Embryonic facial prominence (tissue), 1 donor: ENCODE measurements around the gene UNG.
A peak's percentile ranks its signal among the peaks of the same experiment; 100 is the strongest.
"Not testable (repeated sequence)": the region's sequence is repeated elsewhere in the genome, so short reads cannot be mapped to it uniquely, and the experiment has no call there.

ENCODE experiments used
- DNase-seq: peaks from one replicate; pipeline ENCODE4 v3.0.0-alpha.2; 2016; ENCODE audit errors: extremely low spot score

UNG gene

DNA sequence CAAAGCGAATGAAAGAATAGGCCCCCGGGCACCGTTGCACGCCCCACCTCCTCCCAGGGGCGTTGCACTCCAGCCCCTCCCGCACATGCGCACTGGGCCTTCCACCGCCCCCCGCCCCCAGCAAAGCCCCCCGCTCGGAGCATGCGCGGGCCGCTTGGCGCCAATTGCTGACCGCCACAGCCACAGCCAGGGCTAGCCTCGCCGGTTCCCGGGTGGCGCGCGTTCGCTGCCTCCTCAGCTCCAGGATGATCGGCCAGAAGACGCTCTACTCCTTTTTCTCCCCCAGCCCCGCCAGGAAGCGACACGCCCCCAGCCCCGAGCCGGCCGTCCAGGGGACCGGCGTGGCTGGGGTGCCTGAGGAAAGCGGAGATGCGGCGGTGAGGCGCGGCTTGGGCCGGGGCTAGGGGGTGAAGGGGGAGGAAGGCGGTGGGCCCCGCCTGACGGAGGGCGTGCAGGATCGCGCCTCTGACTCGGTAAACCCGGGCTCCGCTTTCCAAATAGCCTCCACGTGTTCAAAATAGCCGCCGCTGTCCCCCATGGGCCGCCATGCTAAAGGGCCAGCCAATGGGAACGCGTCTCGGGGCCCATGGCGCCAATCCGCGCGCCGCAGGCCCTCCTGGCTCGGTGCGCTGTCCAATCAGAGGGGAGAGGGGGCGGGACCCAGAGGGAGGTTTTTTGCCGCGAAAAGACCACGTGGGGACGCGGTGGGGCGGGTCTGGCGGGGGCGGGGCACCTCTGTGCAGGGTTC lies at the start of gene UNG:
Gene UNG, plus strand, starts transcription at position 163 of the 748 bp plus-strand sequence. Its CDS starts 83 bp downstream, at position 246.
- peak; percentile 88 for DNase-seq

DNA sequence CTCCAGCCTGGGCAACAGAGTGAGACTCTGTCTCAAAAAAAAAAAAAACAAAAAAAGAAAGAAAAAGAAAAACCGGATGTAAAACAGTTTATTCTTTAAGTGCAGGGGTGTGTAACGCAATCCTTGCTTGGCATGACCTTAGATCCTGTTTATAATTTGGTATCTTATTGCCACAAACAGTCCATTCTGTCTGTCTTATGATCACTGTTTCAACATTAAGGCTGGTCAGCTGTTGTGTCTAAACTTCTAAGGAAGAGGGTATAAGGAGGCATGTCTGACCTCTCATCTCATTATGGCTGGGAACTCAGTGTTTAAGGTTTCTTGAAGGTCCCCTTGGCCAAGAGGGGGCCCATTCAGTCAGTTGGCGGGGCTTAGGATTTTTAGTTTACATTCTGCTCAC lies 48.7 kb upstream of the UNG start:
- not testable (repeated sequence) for DNase-seq

DNA sequence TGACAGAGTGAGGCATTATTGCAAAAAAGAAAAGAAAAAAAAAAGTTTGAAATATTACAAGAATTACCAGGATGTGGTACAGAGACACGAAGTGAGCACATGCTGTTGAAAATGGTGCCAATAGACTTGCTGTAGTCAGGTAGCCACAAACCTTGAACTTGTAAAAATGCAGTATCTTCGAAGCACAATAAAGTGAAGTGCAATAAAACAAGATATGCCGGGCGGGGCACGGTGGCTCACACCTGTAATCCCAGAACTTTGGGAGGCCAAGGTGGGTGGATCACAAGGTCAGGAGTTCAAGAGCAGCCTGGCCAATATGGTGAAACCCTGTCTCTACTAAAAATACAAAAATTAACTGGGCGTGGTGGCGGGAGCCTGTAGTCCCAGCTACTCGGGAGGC lies 47.6 kb upstream of the UNG start:
- not testable (repeated sequence) for DNase-seq

DNA sequence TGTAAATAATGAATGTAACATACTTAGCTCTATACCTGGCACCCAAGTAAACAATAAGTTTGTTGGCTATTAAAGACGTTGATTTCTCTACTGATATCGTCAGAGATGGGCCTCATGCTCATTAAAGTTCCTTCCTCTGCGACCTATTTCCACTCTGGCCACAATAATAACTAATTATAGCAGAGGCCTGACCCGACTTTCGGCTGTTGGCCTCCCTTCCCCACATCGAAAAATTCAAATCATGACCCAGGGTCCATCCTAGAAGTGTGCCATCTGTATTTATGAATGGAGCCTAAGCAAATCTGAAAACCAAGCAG lies 45.3 kb upstream of the UNG start:
- DNase-seq: no peak

DNA sequence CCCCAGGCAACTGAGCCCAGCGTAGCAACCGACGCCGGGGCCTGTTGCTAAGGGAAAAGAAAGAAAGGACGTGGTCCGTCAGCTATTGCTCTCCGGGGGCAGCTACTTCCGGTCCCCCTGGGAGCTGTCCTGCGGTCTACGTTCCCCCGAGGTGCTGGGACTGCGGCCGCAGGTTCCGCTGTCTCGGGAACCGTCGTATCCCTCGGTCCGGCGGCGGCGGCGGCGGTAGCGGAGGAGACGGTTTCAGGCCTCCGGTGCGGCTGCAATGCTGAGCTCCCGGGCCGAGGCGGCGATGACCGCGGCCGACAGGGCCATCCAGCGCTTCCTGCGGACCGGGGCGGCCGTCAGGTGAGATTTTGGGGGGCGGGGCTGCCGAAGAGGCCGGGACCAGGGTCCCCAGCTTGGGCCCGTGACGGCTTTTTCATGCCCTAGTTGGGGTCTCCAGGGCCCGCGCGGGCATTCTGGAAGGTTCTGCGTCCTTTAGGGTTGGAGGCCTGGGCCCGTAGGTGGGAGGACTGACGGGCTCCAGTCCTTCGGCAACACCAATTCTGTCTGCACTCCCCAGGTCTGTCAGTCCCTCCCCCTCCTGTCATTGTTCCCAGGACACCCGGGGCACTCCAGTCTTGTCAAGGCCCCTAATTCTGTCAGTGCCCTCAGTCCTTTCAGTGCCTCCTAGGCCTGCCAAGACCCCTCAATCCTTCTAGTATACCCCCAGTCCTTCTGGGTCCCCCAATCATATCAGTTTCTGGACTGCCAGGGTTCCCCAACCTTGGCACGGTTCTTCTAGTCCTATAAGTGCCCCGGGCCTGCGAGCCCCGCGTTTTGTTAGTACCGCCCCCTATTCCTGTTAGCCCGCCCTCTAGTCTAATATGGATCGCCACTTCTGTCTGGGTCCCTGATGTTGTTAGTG lies 44.7 kb upstream of the UNG start, which contains the start of gene USP30:
Gene USP30, plus strand, starts transcription at position 163 of the 910 bp plus-strand sequence. Its CDS starts 103 bp downstream, at position 266.
- DNase-seq: peak; percentile 84

DNA sequence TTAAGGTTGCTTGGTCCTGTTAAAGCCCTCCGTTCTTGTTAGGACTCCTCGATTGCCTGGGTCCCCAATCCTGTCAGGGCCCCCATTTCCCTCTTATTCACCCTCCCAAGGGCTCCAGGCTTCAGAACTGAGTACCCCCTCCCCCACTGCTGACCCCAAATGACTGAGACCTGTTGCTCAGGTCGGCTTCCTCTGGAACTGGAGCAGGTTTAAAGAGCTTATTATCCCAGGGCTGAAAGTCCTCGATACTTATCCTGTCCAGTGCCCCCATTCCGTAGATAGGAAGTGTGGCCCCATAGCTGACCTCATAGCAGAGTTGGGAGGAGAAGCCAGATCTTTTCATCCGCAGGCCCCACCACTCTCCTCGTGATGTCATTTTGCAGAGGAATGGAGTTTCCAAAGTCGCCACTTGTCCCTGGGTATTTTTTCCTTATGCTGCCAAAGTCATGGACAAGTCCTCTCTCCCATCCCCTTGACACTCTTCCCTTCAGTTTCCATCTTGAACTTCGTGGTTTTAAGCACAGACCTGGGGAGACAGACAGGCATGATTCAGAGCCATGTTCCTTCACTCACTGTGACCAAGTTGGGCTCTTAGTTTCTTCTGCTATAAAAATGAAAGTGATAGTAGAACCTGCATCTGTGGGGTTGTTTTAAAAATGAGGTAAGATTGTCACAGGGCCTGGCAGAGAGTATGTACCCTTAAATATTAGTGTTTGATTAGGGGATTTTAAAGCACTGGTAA lies 43.8 kb upstream of the UNG start:
- DNase-seq: no peak

DNA sequence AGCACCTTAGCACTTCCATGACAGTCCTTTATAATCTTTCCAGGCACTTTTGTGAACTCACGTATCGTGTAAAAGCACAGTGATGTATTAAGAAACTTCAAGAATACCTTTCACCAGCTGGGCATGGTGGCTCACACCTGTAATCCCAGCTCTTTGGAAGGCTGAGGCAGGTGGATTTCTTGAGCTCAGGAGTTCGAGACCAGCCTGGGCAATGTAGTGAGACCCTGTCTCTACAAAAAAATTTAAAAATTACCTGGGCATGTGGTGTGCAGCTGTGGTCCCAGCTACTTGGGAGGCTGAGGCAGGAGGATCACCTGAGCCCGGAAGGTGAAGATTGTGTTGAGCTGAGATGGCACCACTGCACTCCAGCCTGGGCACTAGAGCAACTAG lies 43.3 kb upstream of the UNG start:
- not testable (repeated sequence) for DNase-seq

DNA sequence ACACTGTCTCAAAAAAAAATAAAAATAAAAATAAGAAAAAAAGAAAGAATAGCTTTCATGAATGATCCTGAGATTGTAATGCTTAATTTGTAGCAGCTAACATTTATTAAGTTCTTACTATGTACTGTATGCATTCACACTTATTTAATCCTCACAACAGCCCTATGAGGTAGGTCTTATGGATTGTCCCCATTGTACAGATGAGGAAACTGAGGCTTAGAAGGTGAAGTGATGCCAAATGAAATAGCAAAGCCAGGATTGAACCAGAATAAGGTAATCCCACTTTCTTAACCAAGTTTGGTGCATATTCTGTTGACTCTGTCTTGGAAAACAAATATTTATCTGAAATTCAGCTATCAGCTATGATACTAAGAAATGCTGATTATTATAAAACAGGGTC lies 42.9 kb upstream of the UNG start:
- no peak for DNase-seq

DNA sequence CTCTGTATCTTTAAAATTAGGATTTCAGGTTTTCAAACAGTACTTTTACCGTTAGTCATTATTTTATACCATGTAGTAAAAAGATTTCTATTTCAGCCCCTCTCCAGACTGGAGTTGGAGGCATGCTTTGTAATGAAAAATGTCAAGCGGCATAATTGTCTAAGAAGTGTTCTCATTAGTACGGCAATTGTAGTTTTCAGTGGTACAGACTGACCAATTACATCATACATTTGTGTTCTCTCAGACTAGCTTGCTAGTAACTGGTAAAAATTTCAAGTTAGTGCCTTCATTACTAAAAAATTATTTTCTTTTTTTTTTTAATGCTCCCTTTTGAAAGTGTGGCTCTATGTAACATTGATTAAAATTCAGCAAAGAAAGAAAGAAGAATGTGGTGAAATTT lies 40.5 kb upstream of the UNG start:
- no peak for DNase-seq

DNA sequence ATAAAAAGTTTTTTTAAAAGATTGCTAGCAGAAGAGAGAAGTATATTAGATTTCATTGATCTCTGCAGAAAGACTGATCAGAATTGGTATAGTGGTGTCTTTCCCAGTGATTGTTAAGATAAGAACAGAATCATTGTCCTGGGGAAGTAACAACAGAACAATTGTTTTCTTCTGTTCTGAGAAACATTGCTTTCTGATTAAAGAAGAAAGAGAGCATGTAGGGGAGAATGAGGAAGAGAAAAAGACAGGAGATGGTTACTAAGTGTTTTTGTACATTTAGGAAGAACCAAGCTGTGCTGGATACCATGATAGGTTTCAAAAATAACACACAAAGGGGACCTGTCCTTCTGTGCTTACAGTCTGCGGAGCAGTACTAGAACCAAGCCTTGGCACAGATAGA lies 40.0 kb upstream of the UNG start:
- DNase-seq: no peak

DNA sequence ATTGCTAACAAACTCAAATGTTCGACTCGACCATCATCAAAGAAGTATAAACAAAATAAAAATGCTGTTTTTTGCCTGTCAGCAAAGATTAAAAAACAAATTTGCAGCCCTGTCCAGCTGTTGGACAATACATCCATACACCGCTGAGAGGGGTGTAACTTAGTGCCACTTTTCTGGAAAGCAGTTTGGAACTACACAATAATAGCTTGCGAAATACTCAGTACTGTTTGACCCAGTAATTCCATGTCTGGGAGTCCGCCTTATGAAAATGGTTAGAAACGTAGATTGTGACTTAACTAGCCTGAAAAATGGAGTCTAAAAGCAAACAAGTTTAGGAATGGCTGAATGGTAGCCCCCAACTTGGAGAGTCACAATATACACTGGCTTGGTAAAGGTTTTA lies 38.6 kb upstream of the UNG start:
- DNase-seq: no peak

DNA sequence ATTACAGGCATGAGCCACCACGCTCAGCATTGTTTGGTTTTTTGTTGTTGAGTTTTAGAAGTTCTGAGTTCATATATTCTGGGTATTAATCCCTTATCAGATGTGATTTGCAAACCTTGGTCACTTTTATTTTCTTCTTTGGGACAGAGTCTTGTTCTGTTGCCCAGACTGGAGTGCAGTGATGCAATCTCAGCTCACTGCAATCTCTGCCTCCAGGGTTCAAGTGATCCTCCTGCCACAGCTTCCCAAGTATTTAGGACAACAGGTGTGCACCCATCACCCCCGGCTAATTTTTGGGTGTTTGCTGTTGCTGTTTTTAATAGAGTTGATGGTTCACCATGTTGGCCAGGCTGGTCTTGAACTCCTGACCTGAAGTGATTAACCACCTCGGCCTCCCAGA lies 33.3 kb upstream of the UNG start:
- DNase-seq: no peak

DNA sequence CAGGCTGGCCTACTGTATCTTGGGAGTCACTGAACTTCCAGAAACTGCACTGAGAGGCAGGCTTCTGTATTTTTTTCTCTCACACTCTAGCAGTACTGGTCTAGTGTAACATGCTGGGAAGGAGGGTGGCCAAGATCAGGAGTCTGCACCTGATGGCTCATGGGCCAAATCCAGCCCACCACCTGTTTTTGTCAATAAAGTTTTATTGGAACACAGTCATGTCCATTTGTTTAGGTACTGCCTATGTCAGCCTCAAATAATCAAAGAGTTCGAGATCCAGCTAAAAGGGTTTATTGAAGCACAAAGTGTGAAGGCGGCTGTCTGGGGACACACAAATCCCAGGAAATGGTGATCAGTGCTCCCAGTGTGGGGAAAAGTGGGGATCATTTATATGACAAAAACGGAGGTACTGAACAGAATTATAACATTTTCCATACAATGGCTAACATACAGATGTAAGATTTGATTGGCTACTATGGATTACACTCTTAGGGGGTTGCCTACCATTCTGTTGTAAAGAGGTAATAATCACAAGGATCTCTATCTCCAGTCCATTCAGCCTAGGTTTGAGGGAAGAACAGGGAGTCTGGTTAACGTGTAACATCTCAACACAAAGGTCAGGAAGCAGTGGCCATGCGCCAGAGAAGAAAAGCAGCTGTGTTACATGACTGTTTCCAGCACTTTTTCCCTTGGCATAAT lies 32.1 kb upstream of the UNG start:
- DNase-seq: no peak

DNA sequence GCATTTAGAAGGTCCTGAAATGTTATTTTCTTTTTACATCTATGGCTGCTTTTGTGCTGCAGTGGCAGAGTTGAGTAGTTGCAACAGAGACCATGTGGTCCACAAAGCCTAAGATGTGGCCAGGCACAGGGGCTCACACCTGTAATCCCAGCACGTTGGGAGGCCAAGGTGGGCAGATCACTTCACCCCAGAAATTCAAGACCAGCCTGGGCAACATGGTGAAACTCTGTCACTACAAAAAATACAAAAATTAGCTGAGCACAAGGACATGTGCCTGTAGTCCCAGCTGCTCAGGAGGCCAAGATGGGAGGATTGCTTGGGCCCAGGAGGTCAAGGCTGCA lies 31.6 kb upstream of the UNG start:
- DNase-seq: no peak

DNA sequence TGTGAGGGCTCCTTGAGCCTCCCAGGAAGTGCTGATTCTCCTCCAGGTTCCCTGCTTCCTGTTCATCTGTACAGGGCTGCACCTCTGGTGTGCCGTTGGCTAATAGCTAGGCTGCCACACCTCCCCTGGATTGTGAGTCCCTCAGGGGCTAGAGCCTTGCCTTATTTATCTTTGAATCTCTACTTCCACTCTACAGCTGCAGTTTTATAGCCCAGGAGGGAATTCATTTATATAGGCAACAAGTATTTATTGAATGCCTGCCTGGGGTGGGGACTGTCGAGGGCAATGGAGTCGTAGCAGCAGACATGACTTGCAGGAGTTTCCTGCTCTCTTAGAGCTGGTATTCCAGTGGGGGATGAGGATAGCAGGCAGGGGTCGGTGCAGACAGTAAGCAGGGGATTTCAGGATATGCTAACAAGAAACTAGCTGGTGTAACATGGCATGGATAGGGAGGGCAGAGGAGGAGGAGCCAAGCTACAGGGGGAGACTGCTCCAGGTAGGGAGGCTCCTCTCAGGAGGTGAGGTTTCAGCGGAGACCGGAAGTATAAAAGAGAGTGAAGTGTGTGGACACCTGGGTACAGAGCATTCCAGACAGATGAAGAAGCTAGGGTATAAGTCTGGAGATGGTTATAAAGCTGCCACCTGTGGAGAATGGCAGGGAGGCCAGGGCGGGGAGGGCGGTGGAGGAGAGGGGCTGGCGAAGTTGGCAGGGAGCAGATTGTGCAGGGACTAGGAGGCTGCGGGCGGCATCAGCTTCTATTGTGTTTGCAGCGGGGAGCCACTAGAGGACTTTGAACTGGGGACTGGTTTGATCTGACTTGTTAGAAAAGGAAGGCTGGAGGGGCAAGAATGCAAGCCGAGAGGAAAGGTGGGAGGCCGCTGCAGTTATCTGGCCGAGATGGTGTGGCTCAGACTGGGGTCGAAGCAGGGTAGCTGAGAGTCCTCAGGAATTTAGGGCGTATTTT lies 27.8 kb upstream of the UNG start:
- no peak for DNase-seq

DNA sequence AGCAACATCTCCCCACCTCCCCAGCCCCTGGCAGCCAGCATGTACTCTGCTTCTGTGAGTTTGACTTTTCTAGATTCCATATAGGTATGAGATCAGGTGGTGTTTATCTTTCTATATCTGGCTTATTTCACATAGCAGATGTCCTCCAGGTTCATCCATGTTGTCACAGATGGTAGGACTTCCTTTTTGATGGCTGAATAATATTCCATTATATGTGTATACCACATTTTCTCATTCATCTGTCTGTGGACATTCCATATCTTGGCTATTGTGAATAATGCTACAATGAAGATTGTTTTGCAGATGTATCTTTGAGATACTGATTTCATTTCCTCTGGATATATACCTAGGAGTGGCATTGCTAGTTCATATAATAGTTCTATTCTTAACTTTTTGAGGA lies 22.5 kb upstream of the UNG start:
- no peak for DNase-seq

DNA sequence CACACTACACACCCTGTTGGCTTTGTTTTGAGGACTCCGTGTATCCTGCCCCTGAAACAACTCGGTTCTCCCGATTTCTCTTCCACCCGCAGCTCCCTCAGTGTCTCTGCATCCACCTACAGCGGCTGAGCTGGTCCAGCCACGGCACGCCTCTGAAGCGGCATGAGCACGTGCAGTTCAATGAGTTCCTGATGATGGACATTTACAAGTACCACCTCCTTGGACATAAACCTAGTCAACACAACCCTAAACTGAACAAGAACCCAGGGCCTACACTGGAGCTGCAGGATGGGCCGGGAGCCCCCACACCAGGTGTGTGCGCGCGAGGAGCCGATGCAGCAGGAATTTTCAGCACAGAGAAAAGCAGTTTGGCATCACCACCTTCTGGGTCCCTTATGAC lies 14.6 kb upstream of the UNG start:
- no peak for DNase-seq

DNA sequence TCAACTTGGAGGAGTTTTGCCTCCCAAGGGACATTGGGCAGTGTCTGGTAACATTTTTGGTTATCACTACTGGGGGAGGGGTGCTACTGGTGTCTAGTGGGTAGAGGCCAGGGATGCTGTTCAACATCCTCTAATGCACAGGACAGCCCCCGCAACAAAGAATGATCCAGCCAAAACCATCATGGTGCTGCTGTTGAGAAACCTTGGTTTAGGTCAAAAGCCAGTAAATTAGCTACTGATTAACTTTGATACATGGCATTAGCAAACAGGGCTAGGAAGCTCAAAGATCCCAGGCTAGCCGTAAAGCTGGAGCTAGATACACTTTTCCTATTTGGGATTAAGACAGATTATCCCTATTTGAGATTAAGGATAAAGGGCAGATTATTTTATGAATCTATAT lies 13.0 kb upstream of the UNG start:
- no peak for DNase-seq

DNA sequence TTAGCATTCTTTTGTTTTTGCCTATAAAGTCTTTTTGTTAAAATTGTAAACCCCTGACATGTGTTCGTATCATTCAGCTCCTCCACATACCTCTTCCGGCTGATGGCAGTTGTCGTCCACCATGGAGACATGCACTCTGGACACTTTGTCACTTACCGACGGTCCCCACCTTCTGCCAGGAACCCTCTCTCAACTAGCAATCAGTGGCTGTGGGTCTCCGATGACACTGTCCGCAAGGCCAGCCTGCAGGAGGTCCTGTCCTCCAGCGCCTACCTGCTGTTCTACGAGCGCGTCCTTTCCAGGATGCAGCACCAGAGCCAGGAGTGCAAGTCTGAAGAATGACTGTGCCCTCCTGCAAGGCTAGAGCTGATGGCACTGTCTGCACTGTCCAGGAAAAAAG lies 11.8 kb upstream of the UNG start:
- DNase-seq: no peak

DNA sequence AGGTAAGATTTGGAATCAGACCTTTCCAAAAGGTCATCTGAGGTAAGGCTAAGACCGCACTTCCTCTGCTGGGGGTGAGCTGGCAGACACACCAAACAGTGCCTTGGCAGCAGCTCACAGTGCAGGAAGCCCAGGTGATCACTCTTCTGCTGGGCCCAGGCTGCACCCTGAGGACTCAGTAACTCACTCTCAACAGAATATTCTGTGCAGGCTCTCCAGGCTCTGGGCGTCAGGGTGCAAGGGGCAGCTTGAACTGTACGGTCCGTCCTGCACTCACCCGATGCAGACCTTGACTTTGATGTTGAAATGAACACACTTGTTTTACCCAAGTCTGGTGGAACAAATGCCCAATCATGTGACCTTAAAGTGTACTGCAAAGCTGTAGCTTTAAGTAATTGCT lies 10.1 kb upstream of the UNG start:
- DNase-seq: no peak

DNA sequence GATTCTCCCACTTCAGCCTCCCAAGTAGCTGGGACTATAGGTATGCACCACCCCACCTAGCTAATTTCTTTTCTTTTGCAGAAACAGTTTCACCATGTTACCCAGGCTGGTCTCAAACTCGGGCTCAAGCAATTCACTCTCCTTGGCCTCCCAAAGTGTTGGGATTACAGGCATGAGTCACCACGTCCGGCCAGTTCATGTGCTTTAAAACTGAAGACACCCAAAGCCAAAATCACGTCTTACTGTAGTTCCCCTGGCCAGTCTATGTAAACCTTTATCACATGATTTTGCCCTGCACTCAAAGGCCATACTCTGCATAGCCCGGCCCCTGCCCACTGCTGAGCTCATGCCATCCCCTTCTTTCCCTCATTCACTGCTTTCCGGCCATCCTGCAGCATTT lies 8.6 kb upstream of the UNG start:
- DNase-seq: no peak
